HAP-1 (cell line): ENCODE results near the gene GRIA3.
"Not testable (repeated sequence)": the region's sequence is repeated elsewhere in the genome, so short reads cannot be mapped to it uniquely, and the experiment has no call there.

ENCODE experiments used
- DNase-seq, 2 experiments: peaks; one replicate each; pipeline ENCODE4 v3.0.0-alpha.2; 2016 to 2020; ENCODE audit warnings: low spot score in 2 of 2
- H3K27me3 ChIP-seq: fragments of 250-450 bp; sonication (Bioruptor Pico); 2 replicates; pipeline ENCODE4 v1.5.1; 2020; ENCODE audit warnings: low read depth, mild to moderate bottlenecking, moderate library complexity
- H3K36me3 ChIP-seq: fragments of 250-450 bp; sonication (Bioruptor Pico); replicated peaks from 2 replicates; pipeline ENCODE4 v1.5.1; 2020; ENCODE audit warnings: mild to moderate bottlenecking
- H3K4me1 ChIP-seq: fragments of 250-450 bp; sonication (Bioruptor Pico); 2 replicates; pipeline ENCODE4 v1.5.1; 2020; ENCODE audit warnings: mild to moderate bottlenecking
- H3K4me3 ChIP-seq: fragments of 250-450 bp; sonication (Bioruptor Pico); 2 replicates; pipeline ENCODE4 v1.5.1; 2020; ENCODE audit warnings: mild to moderate bottlenecking, moderate library complexity
- H3K9me3 ChIP-seq: fragments of 250-450 bp; sonication (Bioruptor Pico); 2 replicates; pipeline ENCODE4 v1.5.1; 2020; ENCODE audit warnings: mild to moderate bottlenecking, moderate library complexity
- in situ Hi-C: fragments of 300-500 bp; cut with MboI; formaldehyde crosslinking; loops from 3 replicates; pipeline ENCODE4 v1.14.3; 2020; ENCODE audit warnings: low sequenced_read_pairs, inconsistent platforms, mixed read lengths

GRIA3 gene

DNA sequence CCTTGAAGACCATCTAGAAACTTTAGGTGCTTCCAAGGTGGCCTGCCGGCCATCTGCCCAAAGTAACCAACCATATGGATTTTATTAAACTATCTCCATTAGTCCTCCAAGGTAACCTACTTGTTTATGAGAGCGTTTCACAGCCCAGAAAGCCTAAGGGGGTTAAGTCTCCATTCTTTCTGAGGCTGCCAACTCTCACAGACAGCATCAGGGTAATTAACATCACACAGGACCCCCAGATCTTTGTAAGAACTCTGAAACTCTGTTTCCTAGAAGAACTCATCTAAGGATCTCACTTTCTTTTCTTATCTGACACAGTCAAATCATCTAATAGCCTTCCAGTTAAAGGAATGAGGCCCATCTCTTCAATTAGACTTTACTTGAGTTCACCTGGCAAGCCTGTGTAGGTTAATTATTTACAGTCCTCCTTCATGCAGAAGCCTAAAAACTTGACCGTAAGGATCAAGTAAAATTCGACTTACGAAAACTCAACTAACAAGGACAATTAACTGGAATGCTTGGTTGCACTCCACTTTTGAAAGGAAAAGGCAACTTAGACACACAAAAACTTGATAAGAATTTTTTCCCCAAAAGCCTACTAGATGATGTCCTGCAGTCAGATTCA, 252.5 kb downstream of the GRIA3 start:
- no peaks in the 10 kb centered on the region for H3K36me3 ChIP-seq
- no peak overlapping the region for H3K4me3 ChIP-seq
- no peaks in the 10 kb centered on the region for H3K9me3 ChIP-seq
- no peaks in the 10 kb centered on the region for H3K4me1 ChIP-seq
- in situ Hi-C loops: no loop called here
- no peak for DNase-seq
- H3K27me3 ChIP-seq: no peaks in the 10 kb centered on the region

DNA sequence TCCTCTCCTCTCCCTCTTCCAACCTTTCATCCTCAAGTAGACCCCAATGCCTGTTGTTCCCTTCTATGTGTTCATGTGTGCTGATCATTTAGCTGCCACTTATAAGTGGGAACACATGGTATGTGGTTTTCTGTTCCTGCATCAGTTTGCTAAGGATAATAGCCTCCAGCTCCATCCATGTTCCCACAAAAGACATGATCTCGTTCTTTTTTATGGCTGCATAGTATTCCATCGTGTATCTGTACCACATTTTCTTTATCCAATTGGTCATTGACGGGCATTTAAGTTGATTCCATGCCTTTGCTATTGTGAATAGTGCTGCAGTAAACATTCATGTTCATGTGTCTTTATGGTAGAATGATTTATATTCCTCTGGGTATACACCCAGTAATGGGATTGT, 255.8 kb downstream of the GRIA3 start:
- not testable (repeated sequence) for H3K27me3 ChIP-seq, DNase-seq

DNA sequence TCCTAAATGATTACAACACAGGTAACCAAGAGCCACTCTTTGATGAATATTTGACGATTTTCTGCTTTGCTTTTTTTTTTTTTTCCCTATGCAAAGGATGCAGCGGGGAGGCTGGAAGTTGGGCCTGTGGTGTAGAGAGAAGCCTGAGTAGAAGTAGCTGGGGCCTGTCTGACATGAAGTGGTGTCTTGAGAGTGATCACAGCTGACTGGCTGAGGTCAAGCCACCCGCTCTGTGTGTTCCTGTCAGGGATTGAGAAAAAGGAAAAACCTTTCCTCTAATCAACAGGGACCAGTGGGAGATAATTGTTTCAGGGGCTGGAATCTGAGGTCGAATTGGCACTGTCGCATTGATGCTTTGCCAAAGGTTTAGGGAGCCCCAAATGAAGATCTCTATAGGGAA, 258.7 kb downstream of the GRIA3 start:
- in situ Hi-C loops: no loop called here
- no peaks in the 10 kb centered on the region for H3K9me3 ChIP-seq
- no peaks in the 10 kb centered on the region for H3K4me1 ChIP-seq
- no peaks in the 10 kb centered on the region for H3K27me3 ChIP-seq
- H3K4me3 ChIP-seq: no peak overlapping the region
- H3K36me3 ChIP-seq: no peaks in the 10 kb centered on the region; the same call in 1 of the 2 replicates
- no peak for DNase-seq

More for the DNA sequence above, 255.8 kb downstream of the GRIA3 start:
- H3K9me3 ChIP-seq, in situ Hi-C loops, H3K4me1 ChIP-seq, H3K4me3 ChIP-seq, H3K36me3 ChIP-seq: not testable (repeated sequence)

DNA sequence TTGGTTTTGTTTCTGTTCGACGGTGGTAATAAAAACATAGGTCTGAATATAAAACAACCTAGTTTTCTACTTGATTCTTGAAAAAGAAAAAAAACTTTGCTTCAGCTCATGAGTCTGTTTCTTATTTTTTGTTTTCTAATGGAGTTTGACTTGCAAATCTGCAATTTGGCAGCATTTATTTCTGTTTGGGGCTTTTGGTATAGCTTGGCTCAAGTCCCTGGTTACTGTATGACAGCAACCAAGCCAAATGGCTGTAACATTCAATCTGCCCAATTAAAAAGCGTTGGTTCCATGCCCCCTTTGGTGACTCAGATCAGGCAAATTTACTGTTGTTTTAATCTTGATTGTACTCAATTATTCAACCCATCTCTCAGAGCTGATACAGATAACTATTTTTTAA, 263.4 kb downstream of the GRIA3 start:
- in situ Hi-C loops: no loop called here
- Histone ChIP-seq H3K36me3 (no peaks in the 10 kb centered on the region; the same call in 1 of the 2 replicates), H3K9me3 (no peaks in the 10 kb centered on the region), H3K27me3 (no peaks in the 10 kb centered on the region), H3K4me1 (no peaks in the 10 kb centered on the region), H3K4me3 (no peak overlapping the region)
- DNase-seq: no peak

DNA sequence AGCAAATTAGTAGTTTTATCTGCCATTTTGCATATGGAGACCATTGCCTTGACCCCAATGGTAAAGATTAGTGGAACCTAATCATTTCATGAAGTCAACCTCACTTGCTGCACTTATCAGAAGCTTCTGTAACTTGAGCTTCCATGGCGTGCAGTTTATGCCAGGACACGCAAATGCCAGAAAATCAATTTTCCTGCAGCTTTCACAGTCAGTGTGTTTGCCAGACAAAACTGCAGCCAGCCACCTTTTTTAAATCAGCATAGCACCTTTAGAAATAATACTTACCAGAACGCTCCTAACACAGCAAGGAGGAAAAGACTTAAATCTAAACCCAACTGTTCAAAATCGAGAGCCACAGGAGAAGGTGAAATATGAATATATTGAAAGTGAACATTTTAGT, 265.3 kb downstream of the GRIA3 start:
- in situ Hi-C loops: no loop called here
- Histone ChIP-seq H3K27me3 (no peaks in the 10 kb centered on the region), H3K36me3 (no peaks in the 10 kb centered on the region; the same call in 1 of the 2 replicates), H3K4me3 (no peak overlapping the region), H3K4me1 (no peaks in the 10 kb centered on the region; the same call in 1 of the 2 replicates), H3K9me3 (no peaks in the 10 kb centered on the region)
- DNase-seq: no peak

DNA sequence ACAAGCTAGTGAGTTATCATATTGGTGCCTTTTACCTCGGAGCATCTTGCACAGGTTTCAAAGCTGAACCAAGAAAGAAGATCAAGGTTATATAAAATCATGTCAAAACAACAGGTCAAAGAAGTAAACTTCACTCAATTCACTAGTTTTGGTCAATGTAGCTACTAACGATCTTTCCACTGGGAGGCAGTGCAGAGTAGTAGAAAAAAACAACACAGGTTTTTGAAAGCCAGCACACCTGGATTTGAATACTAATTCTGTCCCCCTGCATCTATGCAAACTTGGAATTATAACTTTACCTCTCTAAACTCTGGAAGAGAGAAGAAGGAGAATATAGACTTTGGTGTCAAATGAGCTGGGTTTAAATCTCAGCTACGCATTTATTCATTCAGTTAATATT, 266.1 kb downstream of the GRIA3 start:
- in situ Hi-C loops: loop anchor here (25.0 kb wide), 1 partner anchor 187 kb away; no protein-coding TSS in a partner anchor

DNA sequence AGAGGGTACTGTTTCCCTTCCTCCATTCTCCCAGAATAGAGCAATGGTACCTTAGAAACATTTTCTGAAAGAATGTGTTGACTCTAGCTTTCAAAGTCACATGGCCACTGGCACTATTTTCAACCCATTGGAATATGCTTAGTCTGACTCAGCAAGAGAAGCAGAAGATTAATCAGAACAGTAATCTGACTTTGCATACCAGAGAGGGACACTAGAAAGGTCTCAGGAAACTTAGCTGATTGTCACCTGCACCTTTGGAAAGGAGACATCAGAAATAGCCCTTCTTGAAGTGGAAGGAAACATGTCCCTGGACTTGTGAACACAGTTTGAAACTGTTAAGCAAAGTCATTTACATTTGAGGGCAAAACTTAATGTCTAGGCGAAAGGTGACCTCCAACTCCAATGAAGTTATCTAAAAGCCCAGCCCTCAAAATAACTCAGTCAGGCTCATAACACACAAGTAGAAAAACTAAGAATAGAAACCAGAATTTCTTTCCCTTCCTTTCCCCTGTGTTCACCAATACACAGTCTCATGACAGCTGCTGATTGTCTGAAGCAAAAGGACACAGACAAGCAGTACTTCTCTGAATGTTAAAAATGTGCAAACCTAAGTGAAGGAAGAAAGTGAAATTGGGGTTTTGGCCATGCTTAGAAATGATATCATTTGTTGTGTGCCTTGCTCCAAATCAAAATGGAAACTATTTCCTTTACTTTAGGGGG, 270.8 kb downstream of the GRIA3 start:
- no peak overlapping the region for H3K4me3 ChIP-seq
- DNase-seq: no peak
- no peaks in the 10 kb centered on the region for H3K36me3 ChIP-seq
- no peaks in the 10 kb centered on the region for H3K27me3 ChIP-seq
- in situ Hi-C loops: loop anchor here (25.0 kb wide), 1 partner anchor 182 kb away; no protein-coding TSS in a partner anchor
- H3K4me1 ChIP-seq: peaks cover 4% of the 10 kb centered on the region; the same call in 1 of the 2 replicates
- no peaks in the 10 kb centered on the region for H3K9me3 ChIP-seq

More for the DNA sequence above, 266.1 kb downstream of the GRIA3 start:
- H3K9me3 ChIP-seq: no peaks in the 10 kb centered on the region
- peaks cover 4% of the 10 kb centered on the region; the same call in 1 of the 2 replicates for H3K4me1 ChIP-seq
- H3K36me3 ChIP-seq: no peaks in the 10 kb centered on the region; the same call in 1 of the 2 replicates
- no peaks in the 10 kb centered on the region for H3K27me3 ChIP-seq
- no peak overlapping the region for H3K4me3 ChIP-seq
- peak; percentile 18 to 42 for DNase-seq

DNA sequence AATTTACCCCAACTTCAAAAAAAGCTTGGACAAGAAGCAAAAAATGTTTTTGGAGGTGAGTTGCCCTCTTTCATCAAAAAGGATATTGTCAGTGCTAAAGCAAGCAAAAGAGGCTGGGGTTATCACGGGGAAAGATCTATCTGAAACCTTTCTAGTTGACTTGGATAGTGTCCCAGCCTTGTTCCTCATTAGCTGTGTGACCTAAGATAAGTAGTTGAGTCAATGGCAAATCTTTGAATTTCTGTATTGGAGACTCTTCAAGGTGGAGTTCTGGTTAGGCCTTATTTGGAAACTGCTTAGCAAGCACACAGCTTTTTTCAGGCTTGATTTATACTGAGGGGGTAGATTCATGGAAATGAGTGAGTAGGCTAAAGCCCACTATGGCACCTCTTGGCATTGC, 271.6 kb downstream of the GRIA3 start:
- H3K27me3 ChIP-seq: no peaks in the 10 kb centered on the region
- peaks cover 4% of the 10 kb centered on the region; the same call in 1 of the 2 replicates for H3K4me1 ChIP-seq
- in situ Hi-C loops: loop anchor here (25.0 kb wide), 1 partner anchor 182 kb away; no protein-coding TSS in a partner anchor
- DNase-seq: no peak
- no peaks in the 10 kb centered on the region for H3K9me3 ChIP-seq
- H3K4me3 ChIP-seq: no peak overlapping the region
- no peaks in the 10 kb centered on the region for H3K36me3 ChIP-seq

DNA sequence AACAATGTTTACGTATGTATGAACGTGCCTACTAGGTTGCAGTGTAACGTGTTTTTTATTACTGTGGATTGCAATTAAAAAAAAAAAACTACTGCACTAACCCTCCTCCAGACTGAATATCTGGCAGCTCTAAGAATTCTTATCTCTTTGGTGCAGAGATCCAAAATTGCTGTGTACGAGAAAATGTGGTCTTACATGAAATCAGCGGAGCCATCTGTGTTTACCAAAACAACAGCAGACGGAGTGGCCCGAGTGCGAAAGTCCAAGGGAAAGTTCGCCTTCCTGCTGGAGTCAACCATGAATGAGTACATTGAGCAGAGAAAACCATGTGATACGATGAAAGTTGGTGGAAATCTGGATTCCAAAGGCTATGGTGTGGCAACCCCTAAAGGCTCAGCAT, 280.6 kb downstream of the GRIA3 start:
- Histone ChIP-seq H3K27me3 (no peaks in the 10 kb centered on the region), H3K4me1 (peaks cover 22% of the 10 kb centered on the region), H3K36me3 (no peaks in the 10 kb centered on the region), H3K4me3 (no peak overlapping the region), H3K9me3 (no peaks in the 10 kb centered on the region)
- in situ Hi-C loops: loop anchor here (25.0 kb wide), 1 partner anchor 173 kb away; no protein-coding TSS in a partner anchor
- no peak for DNase-seq

DNA sequence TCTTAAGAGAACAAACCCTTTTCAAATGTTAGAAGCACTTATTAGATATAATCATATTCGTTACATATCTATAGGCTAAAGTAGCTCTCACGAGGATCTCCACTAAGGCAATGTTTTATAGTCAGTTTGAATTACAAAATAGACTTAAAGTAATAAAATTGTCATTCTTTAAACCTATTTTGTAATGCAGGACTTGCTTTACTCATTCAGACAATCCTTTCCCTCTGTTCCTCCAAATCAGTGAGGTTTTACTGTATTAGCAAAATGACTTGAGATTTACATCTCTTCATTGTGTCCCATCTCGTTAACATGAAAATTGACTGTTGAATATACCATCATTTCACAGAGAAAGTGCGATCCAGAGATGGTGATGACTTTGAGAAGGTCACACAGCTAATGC, 284.4 kb downstream of the GRIA3 start:
- in situ Hi-C loops: loop anchor here (25.0 kb wide), 1 partner anchor 169 kb away; no protein-coding TSS in a partner anchor
- Histone ChIP-seq H3K4me1 (peaks cover 30% of the 10 kb centered on the region), H3K27me3 (no peaks in the 10 kb centered on the region), H3K36me3 (no peaks in the 10 kb centered on the region), H3K9me3 (no peaks in the 10 kb centered on the region), H3K4me3 (no peak overlapping the region)
- DNase-seq: peak; percentile 30 to 96

DNA sequence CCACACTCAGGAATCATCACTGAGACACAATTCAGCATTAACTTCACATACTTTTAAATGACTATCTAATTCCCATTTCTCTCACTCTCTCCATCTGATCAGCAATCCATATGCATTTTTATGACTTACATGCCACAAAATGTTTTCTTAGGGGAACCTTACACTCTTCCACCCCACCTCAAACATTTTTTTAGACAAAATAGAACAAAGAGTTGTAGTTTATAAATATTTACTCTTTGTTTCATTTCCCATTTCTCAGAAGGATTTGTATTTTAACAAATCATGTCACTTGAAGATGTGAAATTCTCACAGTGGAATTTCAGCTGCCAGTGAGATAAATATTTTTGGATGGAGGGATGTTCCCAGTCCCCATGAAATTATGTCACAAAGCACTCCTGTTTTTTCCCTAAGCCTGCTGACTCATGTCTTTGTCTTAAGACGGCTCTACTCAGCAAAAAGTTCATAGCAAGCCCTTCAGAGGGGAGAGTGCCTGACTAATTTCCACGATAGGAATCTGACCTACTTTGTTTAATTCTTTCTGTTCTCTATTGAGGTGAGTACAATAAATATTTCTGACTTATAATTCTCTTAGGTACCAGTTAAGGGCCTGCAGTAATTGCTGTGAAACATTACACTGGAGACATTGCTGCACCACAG, 291.1 kb downstream of the GRIA3 start:
- no peaks in the 10 kb centered on the region for H3K9me3 ChIP-seq
- in situ Hi-C loops: no loop called here
- H3K36me3 ChIP-seq: no peaks in the 10 kb centered on the region
- peaks cover 22% of the 10 kb centered on the region for H3K4me1 ChIP-seq
- H3K27me3 ChIP-seq: no peaks in the 10 kb centered on the region
- peak in 1 of 2 experiments; percentile 37 for DNase-seq
- no peak overlapping the region for H3K4me3 ChIP-seq

DNA sequence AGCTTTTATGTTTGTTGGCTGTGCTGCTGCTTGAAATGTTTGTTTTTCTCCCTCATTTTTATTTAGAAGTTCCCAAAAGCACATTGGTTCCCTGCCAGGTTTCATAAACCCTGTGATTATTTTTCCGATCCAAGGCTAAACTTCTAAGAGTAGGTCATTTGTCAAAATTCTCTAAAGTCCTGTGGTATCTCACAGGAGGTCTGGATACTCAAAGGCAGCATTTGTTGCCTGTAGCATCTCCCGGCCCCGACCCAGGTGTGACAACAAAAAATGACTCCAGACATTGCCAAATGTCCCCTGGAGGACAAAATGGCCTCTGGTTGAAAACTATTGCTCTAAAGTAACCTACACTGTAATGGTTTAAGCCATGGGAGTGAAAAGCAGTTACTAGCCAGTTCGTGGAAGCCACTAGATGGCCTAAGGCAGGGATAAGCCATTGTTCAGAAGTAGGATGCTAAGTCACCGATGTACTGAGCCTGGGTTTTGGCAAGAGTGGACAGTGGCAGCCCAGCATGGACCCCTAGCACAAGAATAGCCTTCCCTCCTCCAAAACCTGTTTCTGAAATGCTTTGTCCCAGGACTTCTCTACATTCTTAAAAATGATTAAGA, 292.6 kb downstream of the GRIA3 start:
- Histone ChIP-seq H3K4me3 (no peak overlapping the region), H3K36me3 (no peaks in the 10 kb centered on the region), H3K4me1 (peaks cover 23% of the 10 kb centered on the region), H3K27me3 (no peaks in the 10 kb centered on the region), H3K9me3 (no peaks in the 10 kb centered on the region)
- in situ Hi-C loops: no loop called here
- DNase-seq: peak in 1 of 2 experiments; percentile 40

DNA sequence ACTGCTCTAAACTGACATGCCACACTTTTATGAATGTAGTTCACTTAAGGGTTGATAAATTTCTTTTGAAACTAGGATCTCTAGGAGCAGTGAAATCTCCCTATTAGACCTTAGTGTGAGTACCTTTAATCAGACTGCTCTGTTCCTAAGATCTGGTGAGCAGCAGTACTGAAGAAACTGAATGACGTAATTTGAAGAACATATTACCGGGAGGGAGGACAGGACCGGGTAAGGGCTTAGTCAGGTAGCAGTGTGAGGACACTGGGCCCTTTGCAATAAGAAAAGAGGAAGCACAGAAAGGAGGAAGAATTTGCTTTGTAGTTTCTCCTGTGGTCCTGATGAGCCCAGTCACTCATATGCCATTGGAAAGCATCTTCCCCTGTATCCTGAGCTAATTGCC, 293.6 kb downstream of the GRIA3 start:
- no peaks in the 10 kb centered on the region for H3K9me3 ChIP-seq
- H3K36me3 ChIP-seq: no peaks in the 10 kb centered on the region
- H3K4me1 ChIP-seq: peaks cover 32% of the 10 kb centered on the region
- H3K4me3 ChIP-seq: no peak overlapping the region
- no peak for DNase-seq
- H3K27me3 ChIP-seq: no peaks in the 10 kb centered on the region
- in situ Hi-C loops: no loop called here
